ENCODE data around the gene MAL. TPM values are rescaled to one million over a fixed set of nuclear protein-coding genes. Genes with fewer than 3 reads are reported as not detected.

MAL gene
- total RNA-seq, 1 donor from 2014 or later, result not detected

GRCh38 chr2:95073856-95074662 lies 48.6 kb downstream of the MAL start:
- no peaks in the 10 kb centered on the region for H3K36me3 Mint-ChIP-seq (ENCODE audit: low read depth, unreplicated experiment)
- H3K27ac Mint-ChIP-seq (ENCODE audit: unreplicated experiment), result no peak overlapping the region
- no peaks in the 10 kb centered on the region for H3K9me3 Mint-ChIP-seq (ENCODE audit: unreplicated experiment)
- H3K27me3 Mint-ChIP-seq (ENCODE audit: unreplicated experiment), result peaks cover 11% of the 10 kb centered on the region
- no peak for TF ChIP-seq CTCF (IDR thresholded peaks at IDR 0.05; ENCODE audit: unreplicated experiment)
- no peak for DNase-seq (ENCODE audit: low spot score)
- H3K4me1 Mint-ChIP-seq (ENCODE audit: unreplicated experiment), result no peaks in the 10 kb centered on the region
- no peak overlapping the region for H3K4me3 Mint-ChIP-seq (ENCODE audit: unreplicated experiment)

GRCh38 chr2:95074663-95075439 lies 49.3 kb downstream of the MAL start:
- Mint-ChIP-seq H3K27ac (ENCODE audit: unreplicated experiment) (no peak overlapping the region), H3K4me1 (ENCODE audit: unreplicated experiment) (no peaks in the 10 kb centered on the region), H3K9me3 (ENCODE audit: unreplicated experiment) (no peaks in the 10 kb centered on the region), H3K36me3 (ENCODE audit: low read depth, unreplicated experiment) (no peaks in the 10 kb centered on the region), H3K4me3 (ENCODE audit: unreplicated experiment) (no peak overlapping the region), H3K27me3 (ENCODE audit: unreplicated experiment) (peaks cover 11% of the 10 kb centered on the region)
- no peak for TF ChIP-seq CTCF (IDR thresholded peaks at IDR 0.05; ENCODE audit: unreplicated experiment)
- DNase-seq (ENCODE audit: low spot score), result no peak

- TF ChIP-seq CTCF (IDR thresholded peaks at IDR 0.05; ENCODE audit: unreplicated experiment), result no peak
- Mint-ChIP-seq H3K27ac (ENCODE audit: unreplicated experiment) (no peak overlapping the region), H3K4me3 (ENCODE audit: unreplicated experiment) (no peak overlapping the region), H3K4me1 (ENCODE audit: unreplicated experiment) (no peaks in the 10 kb centered on the region), H3K36me3 (ENCODE audit: low read depth, unreplicated experiment) (no peaks in the 10 kb centered on the region), H3K9me3 (ENCODE audit: unreplicated experiment) (no peaks in the 10 kb centered on the region), H3K27me3 (ENCODE audit: unreplicated experiment) (peaks cover 11% of the 10 kb centered on the region)
- DNase-seq (ENCODE audit: low spot score), result no peak
Measured at GRCh38 chr2:95075440-95076132, 50.1 kb downstream of the MAL start.

GRCh38 chr2:95076705-95077529 lies 51.4 kb downstream of the MAL start:
- no peak overlapping the region for H3K27ac Mint-ChIP-seq (ENCODE audit: unreplicated experiment)
- H3K9me3 Mint-ChIP-seq (ENCODE audit: unreplicated experiment), result no peaks in the 10 kb centered on the region
- DNase-seq (ENCODE audit: low spot score), result peak; percentile 80

More at GRCh38 chr2:95076705-95077529, 51.4 kb downstream of the MAL start:
- TF ChIP-seq CTCF (IDR thresholded peaks at IDR 0.05; ENCODE audit: unreplicated experiment), result peak; percentile 93
- Mint-ChIP-seq H3K4me3 (ENCODE audit: unreplicated experiment) (peak overlapping the region; percentile 52), H3K36me3 (ENCODE audit: low read depth, unreplicated experiment) (no peaks in the 10 kb centered on the region), H3K27me3 (ENCODE audit: unreplicated experiment) (peaks cover 11% of the 10 kb centered on the region), H3K4me1 (ENCODE audit: unreplicated experiment) (no peaks in the 10 kb centered on the region)

All from endothelial cell (in vitro differentiated cells).